Measurements from ENCODE around the gene NFE2L1. TPM values are rescaled to one million over a fixed set of nuclear protein-coding genes. Genes with fewer than 3 reads are reported as not detected.

NFE2L1 gene
- polyA plus RNA-seq, 1 experiment: 281 TPM

DNA sequence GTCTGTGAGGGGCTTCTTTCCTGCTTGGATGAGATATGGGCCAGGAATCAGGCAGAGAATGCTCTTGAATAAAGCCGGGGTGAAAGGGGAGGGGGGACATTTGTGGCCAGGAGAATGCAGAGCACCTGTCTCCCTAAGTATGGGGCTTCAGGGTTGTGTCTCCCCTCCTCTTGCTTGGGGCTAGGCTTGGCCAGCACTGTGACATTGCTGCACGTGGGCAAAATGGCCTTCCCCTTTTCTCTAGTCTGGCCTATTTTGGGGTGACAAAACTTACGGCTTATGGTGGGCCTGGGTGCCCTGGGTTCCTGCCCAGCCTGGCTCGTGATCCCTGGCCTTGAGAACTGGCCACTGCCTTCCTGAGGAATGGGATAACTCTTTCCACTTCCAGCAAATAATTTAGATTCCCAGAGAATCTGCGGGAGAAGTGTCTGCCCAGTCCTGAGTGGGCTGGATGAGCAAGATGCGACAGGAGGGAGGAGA is 5.6 kb downstream of the NFE2L1 start:
- TF ChIP-seq, protein P1, sequence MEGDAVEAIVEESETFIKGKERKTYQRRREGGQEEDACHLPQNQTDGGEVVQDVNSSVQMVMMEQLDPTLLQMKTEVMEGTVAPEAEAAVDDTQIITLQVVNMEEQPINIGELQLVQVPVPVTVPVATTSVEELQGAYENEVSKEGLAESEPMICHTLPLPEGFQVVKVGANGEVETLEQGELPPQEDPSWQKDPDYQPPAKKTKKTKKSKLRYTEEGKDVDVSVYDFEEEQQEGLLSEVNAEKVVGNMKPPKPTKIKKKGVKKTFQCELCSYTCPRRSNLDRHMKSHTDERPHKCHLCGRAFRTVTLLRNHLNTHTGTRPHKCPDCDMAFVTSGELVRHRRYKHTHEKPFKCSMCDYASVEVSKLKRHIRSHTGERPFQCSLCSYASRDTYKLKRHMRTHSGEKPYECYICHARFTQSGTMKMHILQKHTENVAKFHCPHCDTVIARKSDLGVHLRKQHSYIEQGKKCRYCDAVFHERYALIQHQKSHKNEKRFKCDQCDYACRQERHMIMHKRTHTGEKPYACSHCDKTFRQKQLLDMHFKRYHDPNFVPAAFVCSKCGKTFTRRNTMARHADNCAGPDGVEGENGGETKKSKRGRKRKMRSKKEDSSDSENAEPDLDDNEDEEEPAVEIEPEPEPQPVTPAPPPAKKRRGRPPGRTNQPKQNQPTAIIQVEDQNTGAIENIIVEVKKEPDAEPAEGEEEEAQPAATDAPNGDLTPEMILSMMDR (IDR thresholded peaks at IDR 0.05; ENCODE audit: insufficient read depth, low read depth, low read length): no peak
- Histone ChIP-seq H3K4me3 (ENCODE audit: low read depth, low read length) (peak overlapping the region; percentile 36; the same call in 1 of the 2 replicates), H3K27me3 (ENCODE audit: control insufficient read depth, insufficient read depth, low read length) (no peaks in the 10 kb centered on the region), H3K36me3 (ENCODE audit: control insufficient read depth, insufficient read depth, low read length) (peaks cover 22% of the 10 kb centered on the region)
- CTCF ChIA-PET: interaction anchor here (1.1 to 2.4 kb wide), 3 partner anchors 10 to 27 kb away, joined by 3 to 6 read pairs (median 4); no protein-coding TSS in a partner anchor
- DNase-seq (ENCODE audit: low read depth): no peak
- POLR2A ChIA-PET: interaction anchor here (1.5 kb wide), 1 partner anchor 47 kb away, joined by 4 read pairs; the partner anchor contains the start of gene CBX1

DNA sequence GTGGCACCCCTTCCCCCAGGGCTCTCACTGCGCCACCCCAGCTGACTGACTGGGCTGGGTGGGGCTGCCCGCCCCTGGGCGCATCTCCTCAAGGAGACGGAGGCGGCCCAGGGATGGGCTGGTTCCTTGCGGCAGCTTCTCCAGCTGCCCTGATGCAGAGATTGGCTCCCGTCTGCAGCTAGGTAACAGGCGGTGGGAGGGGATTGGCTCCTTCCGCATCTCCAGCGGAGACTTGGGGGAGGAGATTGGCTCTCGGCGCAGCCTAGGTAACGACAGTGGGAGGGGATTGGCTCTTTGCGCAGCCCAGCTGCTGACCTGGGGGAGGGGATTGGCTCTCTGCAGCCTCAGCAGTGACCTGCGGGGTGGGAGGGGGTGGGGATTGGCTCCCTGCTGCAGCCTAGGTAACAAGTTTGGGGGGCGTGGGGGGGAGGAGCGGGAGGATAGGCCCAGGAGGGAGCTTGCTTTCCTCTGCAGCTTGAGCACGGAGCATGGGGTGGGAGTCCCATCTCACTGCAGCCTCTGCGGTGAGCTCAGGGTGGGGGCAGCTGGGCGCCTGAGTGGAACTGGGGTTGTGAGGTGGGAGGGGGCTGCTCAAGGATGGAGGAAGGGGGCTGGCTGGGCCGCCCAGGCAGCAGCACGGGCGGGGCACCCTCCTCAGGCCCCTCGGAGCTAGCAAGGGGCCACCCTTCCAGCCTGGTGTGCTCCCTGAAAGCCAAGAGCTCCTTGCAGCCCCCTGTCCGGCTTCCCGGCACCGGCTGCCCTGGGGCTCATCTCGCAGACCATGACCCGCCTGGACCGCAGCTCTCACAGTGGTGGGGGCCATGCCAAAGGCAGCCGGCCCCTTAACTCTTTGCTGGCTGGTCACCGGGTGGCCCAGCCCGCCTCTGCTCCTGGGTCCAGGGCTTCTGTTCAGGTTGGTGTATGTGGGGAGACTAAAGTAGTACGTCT is 6.4 kb downstream of the NFE2L1 start:
- TF ChIP-seq, protein P1 (IDR thresholded peaks at IDR 0.05; ENCODE audit: insufficient read depth, low read depth, low read length): no peak
- H3K36me3 ChIP-seq (ENCODE audit: control insufficient read depth, insufficient read depth, low read length): peaks cover 25% of the 10 kb centered on the region
- CTCF ChIA-PET: interaction anchor here (0.6 to 3.3 kb wide), 8 partner anchors 11 to 64 kb away, joined by 3 to 10 read pairs (median 4); no protein-coding TSS in a partner anchor
- DNase-seq (ENCODE audit: low read depth): peak; percentile 57
- no peaks in the 10 kb centered on the region for H3K27me3 ChIP-seq (ENCODE audit: control insufficient read depth, insufficient read depth, low read length)
- POLR2A ChIA-PET: interaction anchor here (0.6 to 1.5 kb wide), 2 partner anchors 15 to 46 kb away, joined by 4 to 12 read pairs; partner anchors contain the start of gene CBX1
- peak overlapping the region; percentile 36 for H3K4me3 ChIP-seq (ENCODE audit: low read depth, low read length)

DNA sequence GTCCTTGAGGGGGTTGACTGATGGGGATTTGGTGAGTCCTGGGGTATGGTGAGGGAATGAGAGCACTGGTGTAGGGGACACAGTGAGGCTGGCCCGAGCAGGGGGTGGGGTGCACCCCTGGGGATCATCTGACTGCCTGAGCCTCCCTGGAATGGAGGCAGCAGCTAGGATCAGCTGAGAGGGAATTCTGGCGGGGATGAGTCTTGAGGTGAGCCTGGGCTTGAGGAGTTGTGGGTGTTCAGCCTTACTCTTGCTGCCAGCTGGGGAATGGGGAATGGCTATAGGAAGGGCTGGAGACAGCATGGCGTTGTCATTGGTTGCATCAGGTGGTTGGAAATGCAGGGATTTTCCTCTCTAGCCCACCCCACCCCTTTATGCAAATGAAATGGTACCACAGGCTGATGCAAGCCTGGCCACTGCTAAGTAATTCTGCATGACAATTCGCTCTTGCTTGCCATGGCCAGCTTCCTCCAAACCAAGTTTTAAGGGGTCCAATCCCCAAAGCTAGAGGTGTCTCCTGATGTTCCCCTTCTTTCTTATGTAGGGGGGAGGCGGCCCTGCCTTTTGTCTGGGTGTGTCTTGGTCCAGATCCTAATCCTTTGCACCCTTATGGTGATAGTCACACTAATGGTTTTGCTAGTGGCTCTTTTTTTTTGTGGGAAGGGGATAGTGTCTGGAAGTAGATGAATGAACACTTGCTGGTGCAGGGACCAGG is 7.5 kb downstream of the NFE2L1 start:
- Histone ChIP-seq H3K36me3 (ENCODE audit: control insufficient read depth, insufficient read depth, low read length) (peaks cover 32% of the 10 kb centered on the region), H3K4me3 (ENCODE audit: low read depth, low read length) (peak overlapping the region; percentile 36; the same call in 1 of the 2 replicates), H3K27me3 (ENCODE audit: control insufficient read depth, insufficient read depth, low read length) (no peaks in the 10 kb centered on the region)
- TF ChIP-seq, protein P1 (IDR thresholded peaks at IDR 0.05; ENCODE audit: insufficient read depth, low read depth, low read length): no peak
- ChIA-PET CTCF (interaction anchor here (0.6 to 3.3 kb wide), 9 partner anchors 13 to 75 kb away, joined by 3 to 10 read pairs (median 4); no protein-coding TSS in a partner anchor), POLR2A (no interaction called here)
- peak; percentile 67 for DNase-seq (ENCODE audit: low read depth)

DNA sequence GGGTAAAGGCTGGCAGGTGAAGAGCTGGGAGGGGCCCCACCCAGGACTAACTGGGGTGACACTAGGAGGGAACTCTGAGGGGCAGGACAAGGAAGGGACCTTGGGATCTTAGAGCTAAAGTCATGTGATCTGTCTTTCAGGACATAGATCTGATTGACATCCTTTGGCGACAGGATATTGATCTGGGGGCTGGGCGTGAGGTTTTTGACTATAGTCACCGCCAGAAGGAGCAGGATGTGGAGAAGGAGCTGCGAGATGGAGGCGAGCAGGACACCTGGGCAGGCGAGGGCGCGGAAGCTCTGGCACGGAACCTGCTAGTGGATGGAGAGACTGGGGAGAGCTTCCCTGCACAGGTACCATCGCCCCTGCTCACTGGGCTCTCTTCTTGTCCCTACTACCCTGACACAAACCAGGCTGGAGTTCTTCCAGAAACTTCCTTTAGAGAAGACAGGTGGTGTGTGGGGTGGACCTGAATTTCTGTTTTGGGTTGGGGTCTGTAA is 8.1 kb downstream of the NFE2L1 start:
- ChIA-PET CTCF (interaction anchor here (0.8 to 3.3 kb wide), 5 partner anchors 12 to 74 kb away, joined by 3 to 10 read pairs (median 4); no protein-coding TSS in a partner anchor), POLR2A (no interaction called here)
- H3K27me3 ChIP-seq (ENCODE audit: control insufficient read depth, insufficient read depth, low read length): no peaks in the 10 kb centered on the region
- H3K4me3 ChIP-seq (ENCODE audit: low read depth, low read length): no peak overlapping the region
- no peak for DNase-seq (ENCODE audit: low read depth)
- peaks cover 32% of the 10 kb centered on the region for H3K36me3 ChIP-seq (ENCODE audit: control insufficient read depth, insufficient read depth, low read length)
- TF ChIP-seq, protein P1 (IDR thresholded peaks at IDR 0.05; ENCODE audit: insufficient read depth, low read depth, low read length): no peak
